H54 (cell line): ENCODE data around the gene SNAP29.
"Not testable (repeated sequence)": the region's sequence is repeated elsewhere in the genome, so short reads cannot be mapped to it uniquely, and the experiment has no call there.

Experiments
- DNase-seq: peaks from one replicate; pipeline ENCODE4 v3.0.0; 2011; ENCODE audit warnings: low spot score, mixed read lengths; ENCODE audit not compliant: insufficient read length
- FAIRE-seq: peaks from 3 replicates; lab custom pipeline; 2011; peaks lifted over from hg19 to GRCh38; lab: Jason Lieb, UNC
- POLR2A ChIP-seq: IDR thresholded peaks from 2 replicates; pipeline ENCODE4 v1.6.1; 2011; ENCODE audit warnings: low read depth, mild to moderate bottlenecking, low read length

Gene SNAP29

GRCh38 chr22:20823264-20823663 is 35.5 kb upstream of the SNAP29 start:
- no peak for TF ChIP-seq POLR2A
- no peak for FAIRE-seq
- no peak for DNase-seq

- not testable (repeated sequence) for FAIRE-seq, DNase-seq
Measured at GRCh38 chr22:20825216-20825615, 33.6 kb upstream of the SNAP29 start.

DNA sequence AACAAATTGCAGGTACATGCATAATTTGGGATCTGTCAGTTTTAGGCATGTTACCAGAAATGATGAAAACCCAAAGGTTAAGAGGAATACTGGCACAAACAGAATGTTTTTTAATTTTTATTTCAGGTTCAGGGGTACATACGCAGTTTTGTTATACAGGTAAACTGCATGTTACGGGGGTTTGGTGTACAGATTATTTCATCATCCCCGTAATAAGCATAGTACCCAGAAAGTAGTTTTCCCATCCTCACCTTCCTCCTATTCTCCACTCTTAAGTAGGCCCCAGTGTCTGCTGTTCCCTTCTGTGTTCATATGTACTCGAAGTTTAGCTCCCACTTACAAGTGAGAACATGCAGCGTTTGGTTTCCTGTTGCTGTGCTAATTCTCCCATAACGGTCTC is 33.2 kb upstream of the SNAP29 start:
- TF ChIP-seq POLR2A: no peak
- FAIRE-seq (no peak), DNase-seq (no peak)

DNA sequence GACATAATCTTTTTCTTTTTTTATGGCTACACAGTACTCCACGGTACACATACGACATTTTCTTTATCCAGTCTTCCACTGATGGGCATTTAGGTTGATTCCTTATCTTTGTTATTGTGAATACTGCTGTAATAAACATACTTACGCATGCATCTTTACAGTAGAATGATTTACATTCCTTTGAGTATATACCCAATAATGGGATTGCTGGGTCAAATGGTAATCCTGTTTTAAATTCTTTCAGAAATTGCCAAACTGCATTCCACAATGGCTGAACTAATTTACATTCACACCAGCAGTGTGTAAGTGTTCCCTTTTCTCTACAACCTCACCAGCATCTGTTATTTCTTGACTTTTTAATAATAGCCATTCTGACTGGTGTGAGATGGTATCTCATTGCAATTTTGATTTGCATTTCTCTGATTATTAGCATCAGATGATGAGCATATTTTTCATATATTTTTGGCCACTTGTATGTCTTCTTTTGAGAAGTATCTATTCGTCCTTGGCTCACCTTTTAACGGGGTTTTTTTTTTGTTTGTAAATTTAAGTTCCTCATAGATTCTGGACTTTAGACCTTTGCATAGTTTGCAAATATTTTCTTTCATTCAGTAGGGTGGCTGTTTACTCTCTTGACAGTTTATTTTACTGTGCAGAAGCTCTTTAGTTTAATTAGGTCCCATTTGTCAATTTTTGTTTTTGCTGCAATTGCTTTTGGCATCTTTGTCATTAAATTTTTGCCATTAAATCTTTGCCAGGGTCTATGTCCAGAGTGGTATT is 32.2 kb upstream of the SNAP29 start:
- DNase-seq, FAIRE-seq: not testable (repeated sequence)

GRCh38 chr22:20829491-20830134 is 29.2 kb upstream of the SNAP29 start:
- FAIRE-seq: no peak
- no peak for DNase-seq
- TF ChIP-seq POLR2A: no peak

- DNase-seq (no peak), FAIRE-seq (no peak)
- no peak for TF ChIP-seq POLR2A
Measured at GRCh38 chr22:20833225-20833665, 25.6 kb upstream of the SNAP29 start.

- no peak for TF ChIP-seq POLR2A
- FAIRE-seq: no peak
- DNase-seq: no peak
Measured at GRCh38 chr22:20834206-20834605, 24.6 kb upstream of the SNAP29 start.

DNA sequence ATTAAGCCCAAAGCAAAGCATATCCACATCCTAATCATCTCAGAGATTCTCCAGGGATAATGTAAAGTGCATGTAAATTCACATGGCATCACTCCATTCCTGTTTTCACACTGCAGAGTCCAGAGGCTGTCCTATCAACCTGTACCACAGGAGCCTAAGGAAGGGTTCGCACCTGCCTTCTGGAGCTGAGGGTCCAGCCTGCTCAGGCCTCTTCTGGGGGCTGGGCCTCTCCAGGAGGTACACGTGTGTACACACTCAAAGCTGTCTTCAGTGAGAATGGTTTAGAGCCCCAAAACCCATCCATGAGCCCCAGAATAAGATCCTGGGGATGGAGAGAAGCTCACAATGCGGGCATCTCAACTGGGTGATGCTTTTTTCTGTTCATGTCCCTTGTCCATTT is 24.1 kb upstream of the SNAP29 start:
- DNase-seq (no peak), FAIRE-seq (no peak)
- TF ChIP-seq POLR2A: no peak

DNA sequence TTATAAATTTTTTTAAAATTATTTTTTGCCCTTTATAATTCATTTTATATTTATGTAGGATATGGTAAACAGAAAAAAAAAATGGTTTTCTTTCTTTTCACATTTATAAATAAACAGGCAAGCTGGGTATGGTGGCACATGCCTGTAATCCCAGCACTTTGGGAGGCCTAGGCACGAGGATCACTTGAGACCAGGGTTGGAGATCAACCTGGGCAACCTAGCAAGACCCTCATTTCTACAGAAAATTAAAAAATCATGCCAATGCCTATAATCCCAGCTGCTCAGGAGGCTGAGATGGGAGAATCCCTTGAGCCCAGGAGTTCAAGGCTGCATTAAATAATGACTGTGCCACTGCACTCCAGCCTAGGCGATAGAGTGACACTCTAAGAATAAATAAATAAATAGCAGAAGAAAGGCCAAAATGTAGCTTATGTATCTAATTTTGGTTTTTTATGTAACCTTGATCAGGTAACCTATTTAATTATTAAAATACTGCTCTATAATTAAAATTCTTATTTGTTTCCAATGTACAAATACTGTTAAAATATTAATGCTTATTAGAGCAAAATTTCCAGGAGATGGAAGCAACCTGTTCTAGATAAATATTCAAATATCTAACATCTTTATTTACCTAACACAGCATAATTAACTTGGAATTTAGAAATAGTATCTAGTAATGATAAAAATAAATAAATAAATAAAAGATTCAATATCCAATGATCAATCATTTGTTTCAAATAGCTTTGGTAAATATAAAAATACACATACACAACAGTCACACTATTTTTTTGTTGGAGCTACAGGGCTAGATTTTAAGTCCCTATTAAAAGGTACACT is 21.6 kb upstream of the SNAP29 start:
- no peak for DNase-seq
- TF ChIP-seq POLR2A: no peak
- FAIRE-seq: no peak

DNA sequence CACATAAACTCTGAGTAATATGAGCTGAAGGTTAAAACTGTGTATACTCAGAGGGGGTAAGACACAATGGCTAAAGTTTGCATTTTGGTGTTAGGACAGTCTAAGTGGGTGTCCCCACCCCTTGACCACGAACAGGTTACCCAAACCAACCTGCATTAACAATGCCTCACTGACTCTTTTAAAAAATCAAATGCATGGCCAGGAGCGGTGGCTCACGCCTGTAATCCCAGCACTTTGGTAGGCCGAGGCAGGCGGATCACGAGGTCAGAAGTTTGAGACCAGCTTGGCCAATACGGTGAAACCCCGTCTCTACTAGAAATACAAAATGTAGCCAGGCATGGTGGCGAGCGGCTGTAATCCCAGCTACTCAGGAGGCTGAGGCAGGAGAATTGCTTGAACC is 19.5 kb upstream of the SNAP29 start:
- FAIRE-seq, DNase-seq: not testable (repeated sequence)

- no peak for TF ChIP-seq POLR2A
- DNase-seq (no peak), FAIRE-seq (no peak)
Measured at GRCh38 chr22:20839837-20840645, 18.8 kb upstream of the SNAP29 start.

DNA sequence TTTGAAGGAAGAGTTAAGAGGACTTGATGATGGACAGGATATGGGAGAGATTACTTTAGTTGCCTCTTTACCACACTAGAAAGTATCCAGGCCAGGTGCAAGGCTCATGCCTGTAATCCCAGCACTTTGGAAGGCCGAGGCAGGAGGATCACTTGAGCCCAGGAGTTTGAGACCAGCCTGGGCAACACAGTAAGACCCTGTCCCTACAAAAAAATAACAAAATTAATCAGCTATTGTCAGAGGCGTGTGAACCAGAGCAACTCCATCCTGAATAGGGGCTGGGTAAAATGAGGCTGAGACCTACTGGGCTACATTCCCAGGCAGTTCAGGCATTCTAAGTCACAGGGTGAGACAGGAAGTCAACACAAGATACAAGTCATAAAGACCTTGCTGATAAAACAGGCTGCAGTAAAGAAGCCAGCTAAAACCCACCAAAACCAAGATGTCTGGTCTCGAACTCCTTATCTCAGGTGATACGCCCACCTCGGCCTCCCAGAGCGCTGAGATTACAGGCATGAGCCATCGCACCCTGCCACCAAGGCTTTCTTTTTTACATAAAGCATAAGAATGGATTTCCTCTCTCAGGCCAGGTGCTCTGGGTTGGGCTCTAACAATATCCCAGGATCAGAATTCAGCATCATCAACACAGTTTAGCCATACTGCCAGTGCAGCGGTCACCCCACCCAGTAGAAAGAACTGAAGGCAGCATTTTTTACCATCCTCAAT is 18.0 kb upstream of the SNAP29 start:
- no peak for TF ChIP-seq POLR2A
- FAIRE-seq: no peak
- no peak for DNase-seq

- no peak for DNase-seq
- FAIRE-seq: no peak
- TF ChIP-seq POLR2A: no peak
Measured at GRCh38 chr22:20843501-20843900, 15.3 kb upstream of the SNAP29 start.
